Midbrain (tissue), 1 donor: ENCODE results near the gene NRN1L.
"Not testable (repeated sequence)": the region's sequence is repeated elsewhere in the genome, so short reads cannot be mapped to it uniquely, and the experiment has no call there.

Source experiments
- DNase-seq: peaks from one replicate; lab custom pipeline; 2025; lab: John Stamatoyannopoulos, UW

Gene NRN1L

GRCh38 chr16:67882374-67883145 is 2.1 kb upstream of the NRN1L start:
- peak; percentile 86 for DNase-seq

DNA sequence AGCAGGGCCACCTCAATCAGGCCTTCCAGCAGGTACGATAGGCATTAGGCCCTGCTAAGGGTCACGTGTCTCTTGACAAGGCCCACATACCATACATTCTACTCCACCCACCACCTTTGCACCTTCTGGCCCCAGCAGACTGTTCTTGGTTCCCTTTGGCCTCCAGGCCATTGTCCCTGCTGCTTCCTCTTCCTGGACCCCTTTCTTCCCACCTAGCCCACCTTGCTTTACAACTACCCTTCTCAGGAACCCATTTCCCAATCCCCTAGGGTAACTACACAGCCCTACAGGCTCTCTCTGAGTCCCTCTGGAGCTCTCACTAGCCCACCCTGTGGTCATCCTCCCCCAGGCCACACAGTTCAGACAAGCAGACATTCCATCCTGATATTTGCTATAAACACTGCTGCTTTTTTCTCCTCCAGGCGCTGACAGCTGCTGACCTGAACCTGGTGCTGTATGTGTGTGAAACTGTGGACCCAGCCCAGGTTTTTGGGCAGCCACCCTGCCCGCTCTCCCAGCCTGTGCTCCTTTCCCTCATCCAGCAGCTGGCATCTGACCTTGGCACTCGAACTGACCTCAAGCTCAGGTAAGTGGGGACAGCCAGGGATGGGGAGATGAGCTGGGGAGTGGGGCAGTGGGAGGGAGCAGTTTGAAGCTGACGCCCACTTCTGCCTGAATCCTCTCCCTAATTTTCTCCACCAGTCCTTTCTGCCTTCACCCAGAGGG is 1.4 kb upstream of the NRN1L start:
- DNase-seq: no peak

DNA sequence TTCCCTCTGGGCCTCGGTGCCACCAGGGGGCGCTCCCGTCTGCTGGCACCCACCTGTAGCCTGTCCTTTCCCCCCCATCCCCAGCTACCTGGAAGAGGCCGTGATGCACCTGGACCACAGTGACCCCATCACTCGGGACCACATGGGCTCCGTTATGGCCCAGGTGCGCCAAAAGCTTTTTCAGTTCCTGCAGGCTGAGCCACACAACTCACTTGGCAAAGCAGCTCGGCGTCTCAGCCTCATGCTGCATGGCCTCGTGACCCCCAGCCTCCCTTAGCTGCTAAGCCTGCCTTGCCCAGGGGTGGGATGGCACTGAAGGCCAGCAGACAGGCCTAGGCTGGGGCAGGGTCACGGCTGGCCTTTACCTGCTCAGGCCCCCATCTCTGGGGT is 818 bp upstream of the NRN1L start:
- DNase-seq: peak; percentile 33

- DNase-seq: no peak
Measured at GRCh38 chr16:67885545-67885944, 860 bp downstream of the NRN1L start.

GRCh38 chr16:67885976-67886375 is 1.3 kb downstream of the NRN1L start:
- no peak for DNase-seq

DNA sequence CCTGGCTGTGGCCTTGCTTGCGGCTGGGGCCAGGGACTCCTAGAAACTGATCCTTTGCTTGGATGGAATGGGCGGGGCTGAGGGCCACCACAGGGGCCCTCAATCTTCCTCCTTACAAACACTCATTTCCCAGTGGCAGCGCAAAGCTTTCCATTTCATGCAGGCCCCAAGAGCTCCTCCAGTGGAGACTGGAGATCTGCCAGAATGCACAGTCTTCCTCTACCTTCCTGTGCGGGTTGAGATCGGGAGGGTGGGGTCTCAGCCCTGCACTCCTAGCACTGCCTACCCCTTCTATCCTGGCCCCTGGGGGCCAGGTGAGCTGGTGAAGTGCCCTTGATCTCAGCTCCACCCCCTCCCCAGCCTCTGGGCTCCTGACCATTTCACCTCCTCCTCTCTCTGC is 1.7 kb downstream of the NRN1L start:
- no peak for DNase-seq

DNA sequence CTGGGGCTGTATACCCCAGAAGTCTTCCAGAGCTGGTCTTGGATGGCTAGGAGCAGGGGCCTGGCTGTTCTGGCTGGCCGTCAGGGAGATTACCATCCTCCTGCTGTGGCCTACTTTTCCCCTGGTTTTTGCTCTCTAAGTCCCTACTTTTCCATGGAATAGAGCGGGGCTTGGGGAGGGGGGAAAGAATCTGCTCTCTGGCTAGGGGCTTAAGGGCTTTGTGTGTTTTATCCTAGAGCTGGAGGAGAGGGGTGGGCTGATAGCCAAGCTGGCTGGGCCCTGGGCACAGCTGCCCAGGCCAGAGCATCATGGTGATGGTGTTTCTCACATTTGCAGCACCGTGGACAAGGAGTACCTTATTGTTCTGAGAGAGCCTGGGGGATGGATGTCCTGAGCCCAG is 3.6 kb downstream of the NRN1L start:
- DNase-seq: no peak

DNA sequence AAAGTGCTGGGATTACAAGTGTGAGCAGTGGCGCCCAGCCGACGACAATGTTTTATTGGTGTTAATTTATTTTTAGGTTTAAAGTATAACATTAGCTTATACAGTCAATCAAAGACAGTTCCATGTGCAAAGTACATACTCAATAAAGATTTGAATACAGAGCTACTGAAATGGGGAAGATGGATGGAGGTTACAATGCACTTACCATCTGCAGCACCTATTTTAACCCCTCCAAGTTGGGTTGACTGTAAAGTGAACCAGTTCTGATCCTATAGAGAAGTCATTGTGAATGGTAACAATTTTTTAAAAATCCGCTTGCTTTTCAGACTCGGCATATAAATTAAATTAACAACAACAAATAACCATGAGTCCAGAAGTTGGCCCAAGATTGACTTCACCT is 7.7 kb downstream of the NRN1L start:
- no peak for DNase-seq

DNA sequence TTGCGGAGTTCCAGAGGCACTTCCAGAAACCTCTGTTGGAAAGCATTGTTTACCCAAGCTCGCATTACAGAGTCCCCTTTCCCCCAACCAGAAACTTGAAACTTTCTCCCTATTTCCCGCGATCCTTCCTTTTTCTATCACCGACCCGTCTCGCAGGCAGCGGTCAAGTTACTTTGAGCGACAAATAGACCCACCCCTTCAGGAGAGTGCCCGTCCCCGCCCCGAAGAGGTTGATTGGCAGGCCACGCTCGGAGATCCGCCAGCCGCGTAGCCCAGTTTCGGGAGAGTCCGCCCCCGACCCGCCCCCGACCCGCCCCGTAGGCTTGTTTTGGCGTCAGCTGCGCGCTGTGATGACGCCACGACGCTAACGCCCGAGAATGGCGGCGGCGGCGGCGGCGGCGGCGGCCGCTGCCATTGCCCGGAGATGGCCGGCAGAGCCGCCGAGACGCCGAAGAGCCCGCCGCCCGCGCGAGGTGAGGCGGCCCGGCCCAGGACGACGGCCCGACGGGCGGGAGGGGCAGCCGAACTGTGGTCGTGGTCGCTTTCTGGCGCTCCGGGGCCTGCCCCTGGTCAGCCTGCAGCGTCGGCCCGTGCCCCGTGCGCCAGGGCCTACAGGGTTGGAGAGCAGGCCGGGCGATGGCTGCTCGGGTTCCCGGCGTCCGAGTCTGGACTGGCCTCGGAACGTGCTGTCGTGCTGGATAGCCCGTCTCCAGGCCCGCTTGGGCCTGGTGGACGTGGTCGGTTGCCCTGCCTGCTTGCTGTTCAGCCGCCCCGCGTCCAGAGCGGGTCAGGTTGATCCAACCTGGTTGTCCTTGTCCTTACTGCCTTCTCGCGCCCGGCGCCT is 8.4 kb downstream of the NRN1L start, which contains the start of gene PSKH1:
PSKH1 (plus strand) TSS at position 356 of the 844 bp plus-strand sequence. CDS start 15,496 bp downstream, outside the sequence.
- DNase-seq: peak; percentile 99

DNA sequence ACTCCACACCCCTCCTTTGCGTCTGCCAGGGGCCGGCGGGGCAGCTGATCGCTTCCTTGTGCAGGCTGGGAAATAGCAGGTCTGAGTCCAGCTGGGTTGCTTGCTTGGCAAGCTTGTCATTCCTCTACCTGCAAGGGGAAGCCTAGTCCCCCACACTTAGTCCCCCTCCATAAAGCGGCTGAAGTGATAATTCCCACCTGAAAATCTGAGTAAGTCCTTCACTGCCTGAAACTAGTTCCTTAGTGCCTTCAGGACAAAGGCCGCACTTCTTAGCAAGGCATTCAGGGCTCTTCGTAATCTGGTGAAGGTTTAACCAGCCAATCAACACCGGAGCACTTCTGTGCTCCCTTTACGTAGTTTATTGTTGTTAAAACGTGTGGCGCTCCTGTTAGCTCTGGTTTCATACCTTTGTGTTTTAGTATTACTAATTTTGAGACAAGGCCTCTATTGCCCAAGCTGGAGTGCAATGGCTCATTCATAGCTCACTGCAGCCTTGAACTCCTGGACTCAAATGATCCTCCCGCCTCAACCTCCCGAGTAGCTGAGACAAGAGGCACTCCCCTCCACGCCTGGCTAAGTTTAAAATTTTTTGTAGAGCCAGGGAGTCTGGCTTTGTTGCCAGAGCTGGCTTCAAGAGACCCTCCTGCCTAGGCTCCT is 9.2 kb downstream of the NRN1L start:
- no peak for DNase-seq

DNA sequence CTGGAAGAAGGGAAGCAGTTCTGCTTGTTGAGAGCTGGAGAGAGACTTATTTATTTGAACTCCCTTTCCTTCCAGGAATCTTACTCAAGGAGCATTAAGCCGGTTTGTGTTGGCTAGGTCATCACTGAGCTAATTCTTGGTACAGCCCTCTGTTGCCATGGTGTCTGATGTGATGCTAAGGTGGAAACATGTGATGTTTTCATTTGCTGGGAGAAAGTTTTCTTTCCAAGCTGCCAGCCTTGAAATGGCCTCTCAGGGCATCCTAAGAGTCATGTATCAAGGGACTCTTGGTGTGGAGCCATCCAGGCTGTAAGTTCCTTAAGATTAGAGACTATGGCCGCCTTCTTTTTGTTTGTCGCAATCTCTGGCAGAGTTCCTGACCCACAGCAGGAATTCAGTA is 12.5 kb downstream of the NRN1L start:
- peak; percentile 54 for DNase-seq

DNA sequence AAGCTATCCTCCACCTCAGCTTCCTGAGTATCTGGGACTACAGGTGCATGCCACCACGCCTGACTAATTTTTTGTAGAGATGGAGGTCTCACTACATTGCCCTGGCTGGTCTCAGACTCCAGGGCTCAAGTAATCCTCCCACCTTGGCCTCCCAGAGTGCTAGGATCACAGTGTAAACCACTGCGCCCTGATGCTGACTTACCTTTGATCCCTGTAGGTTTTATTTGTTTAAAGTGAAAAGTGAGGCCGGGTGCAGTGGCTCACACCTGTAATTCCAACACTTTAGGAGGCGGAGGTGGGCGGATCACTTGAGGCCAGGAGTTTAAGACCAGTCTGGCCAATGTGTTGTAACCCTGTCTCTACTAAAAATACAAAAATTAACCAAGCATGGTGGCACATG is 17.0 kb downstream of the NRN1L start:
- DNase-seq: no peak

DNA sequence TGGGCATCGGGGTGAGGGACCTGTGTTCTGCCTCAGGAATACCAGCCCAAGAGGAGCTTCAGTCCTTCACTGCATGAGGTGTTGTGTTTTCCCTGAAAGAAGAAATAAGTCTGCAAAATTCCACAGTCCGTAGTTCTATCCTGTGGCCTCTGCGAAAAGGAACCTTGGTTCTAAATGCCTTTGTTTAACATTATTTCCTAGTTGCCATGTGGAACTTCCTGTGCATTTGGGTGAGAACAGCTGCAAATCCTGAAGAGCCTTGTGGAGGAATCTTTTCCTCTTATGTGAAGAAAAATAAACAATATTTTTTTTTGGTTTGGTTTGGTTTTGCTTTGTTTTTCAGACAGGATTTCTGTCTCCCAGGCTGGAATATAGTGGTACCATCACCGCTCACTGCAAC is 18.1 kb downstream of the NRN1L start:
- no peak for DNase-seq

DNA sequence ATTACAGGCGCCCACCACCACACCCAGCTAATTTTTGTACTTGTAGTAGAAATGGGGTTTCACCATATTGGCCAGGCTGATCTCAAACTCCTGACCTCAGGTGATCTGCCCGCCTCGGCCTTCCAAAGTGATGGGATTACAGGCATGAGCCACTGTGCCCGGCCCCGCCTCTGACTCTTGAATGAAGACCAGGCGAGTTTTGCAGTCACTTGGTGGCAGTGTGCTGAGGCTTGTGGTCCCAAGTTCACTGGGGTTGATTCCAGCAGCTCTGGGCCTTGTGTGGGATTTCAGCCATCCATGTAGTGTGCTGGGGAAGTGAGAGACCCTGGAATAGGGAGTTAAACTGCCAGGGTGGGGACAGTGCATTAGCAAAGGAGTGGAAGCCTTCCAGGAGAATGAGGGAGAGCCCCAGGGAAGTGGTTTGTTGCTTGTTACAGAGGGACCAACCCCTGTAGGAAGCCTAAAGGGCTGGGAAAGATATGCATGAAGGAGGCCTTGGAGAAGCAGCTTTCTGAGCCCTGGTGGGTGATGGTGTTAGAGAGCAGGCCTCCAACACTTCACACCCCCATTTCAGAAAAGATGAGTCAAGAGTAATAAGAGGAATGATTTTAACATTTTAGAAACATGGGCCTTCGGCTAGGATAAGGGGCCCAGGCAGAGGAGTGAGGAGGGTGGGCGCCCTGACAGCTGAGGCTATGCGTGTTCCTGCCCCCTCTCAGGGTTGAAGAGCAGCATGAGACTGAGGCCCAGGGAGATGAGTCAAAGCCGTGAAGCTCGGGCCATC is 22.9 kb downstream of the NRN1L start:
- no peak for DNase-seq

GRCh38 chr16:67909056-67909742 is 24.5 kb downstream of the NRN1L start:
- no peak for DNase-seq

DNA sequence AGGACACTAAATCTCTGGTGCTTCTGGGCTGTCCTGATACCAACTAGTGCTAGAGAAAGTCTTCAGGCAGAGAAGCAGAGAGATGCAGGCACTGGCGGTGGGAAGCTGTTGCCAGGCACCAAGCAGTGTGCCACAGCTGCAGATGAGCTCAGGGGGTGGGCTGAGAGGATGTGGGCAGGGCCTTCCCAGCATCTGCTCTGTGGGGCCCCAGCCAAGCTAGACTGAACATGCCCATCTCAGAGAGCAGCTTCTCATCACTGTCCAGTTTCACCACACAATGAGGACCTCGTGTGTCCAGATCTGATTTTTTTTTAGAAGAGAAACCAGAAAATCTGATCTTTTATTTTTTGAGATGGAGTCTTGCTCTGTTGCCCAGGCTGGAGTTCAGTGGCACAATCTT is 25.5 kb downstream of the NRN1L start:
- peak; percentile 87 for DNase-seq

DNA sequence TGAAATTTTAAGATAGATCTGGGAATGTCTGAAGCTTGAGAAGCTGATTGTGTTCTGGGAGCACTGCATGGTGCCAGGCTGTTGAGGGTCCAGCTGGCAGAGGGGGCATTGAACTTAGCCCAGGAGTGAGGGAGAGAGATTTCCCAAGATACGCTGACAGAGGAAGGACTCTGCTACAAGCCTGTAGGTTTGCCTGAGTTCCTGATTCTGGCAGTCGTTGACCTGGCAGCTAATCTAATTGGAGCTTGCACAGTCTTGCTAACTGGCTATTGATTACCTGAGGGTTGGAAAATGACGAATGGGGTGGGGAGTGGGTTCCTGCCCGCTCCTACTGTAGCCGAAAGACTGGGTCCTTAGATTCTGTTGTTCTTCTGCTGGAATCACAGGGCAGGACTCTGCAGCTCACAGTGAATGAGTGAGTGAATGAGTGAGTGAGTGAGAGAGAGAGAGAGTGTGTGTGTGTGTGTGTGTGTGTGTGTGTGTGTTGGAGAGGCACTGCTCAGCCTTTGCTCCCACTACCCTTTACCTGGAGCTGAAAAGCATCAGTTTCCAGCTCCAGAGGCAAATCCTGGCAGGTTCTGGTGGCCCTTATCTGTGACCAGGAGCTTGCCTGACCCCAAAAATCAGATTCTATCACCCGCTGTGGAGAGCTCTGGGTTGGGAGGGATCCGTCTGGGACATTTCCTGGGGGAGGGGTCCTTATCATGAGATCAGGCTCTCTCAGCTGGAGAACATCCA is 30.2 kb downstream of the NRN1L start:
- no peak for DNase-seq

GRCh38 chr16:67915496-67915769 is 30.7 kb downstream of the NRN1L start:
- DNase-seq: not testable (repeated sequence)

GRCh38 chr16:67915831-67916723 is 31.4 kb downstream of the NRN1L start:
- no peak for DNase-seq
